HL-60 (cell line): ENCODE measurements around the gene HLCS.

Experiments used
- CTCF ChIP-seq: IDR thresholded peaks from one replicate; pipeline ENCODE4 v1.5.1; 2011; ENCODE audit warnings: low read length, control low read depth, inconsistent platforms; ENCODE audit not compliant: insufficient read depth
- GABPA ChIP-seq: IDR thresholded peaks from 2 replicates; pipeline ENCODE4 v1.6.1; 2012; ENCODE audit warnings: low read depth
- POLR2AphosphoS5 ChIP-seq: IDR thresholded peaks from 2 replicates; pipeline ENCODE4 v1.6.1; 2012; ENCODE audit warnings: low read depth
- TF ChIP-seq, protein P1 (sequence below): IDR thresholded peaks from 2 replicates; pipeline ENCODE4 v1.6.1; 2012; ENCODE audit warnings: low read depth; ENCODE audit not compliant: insufficient replicate concordance

- no peak for TF ChIP-seq CTCF
- TF ChIP-seq, protein P1, sequence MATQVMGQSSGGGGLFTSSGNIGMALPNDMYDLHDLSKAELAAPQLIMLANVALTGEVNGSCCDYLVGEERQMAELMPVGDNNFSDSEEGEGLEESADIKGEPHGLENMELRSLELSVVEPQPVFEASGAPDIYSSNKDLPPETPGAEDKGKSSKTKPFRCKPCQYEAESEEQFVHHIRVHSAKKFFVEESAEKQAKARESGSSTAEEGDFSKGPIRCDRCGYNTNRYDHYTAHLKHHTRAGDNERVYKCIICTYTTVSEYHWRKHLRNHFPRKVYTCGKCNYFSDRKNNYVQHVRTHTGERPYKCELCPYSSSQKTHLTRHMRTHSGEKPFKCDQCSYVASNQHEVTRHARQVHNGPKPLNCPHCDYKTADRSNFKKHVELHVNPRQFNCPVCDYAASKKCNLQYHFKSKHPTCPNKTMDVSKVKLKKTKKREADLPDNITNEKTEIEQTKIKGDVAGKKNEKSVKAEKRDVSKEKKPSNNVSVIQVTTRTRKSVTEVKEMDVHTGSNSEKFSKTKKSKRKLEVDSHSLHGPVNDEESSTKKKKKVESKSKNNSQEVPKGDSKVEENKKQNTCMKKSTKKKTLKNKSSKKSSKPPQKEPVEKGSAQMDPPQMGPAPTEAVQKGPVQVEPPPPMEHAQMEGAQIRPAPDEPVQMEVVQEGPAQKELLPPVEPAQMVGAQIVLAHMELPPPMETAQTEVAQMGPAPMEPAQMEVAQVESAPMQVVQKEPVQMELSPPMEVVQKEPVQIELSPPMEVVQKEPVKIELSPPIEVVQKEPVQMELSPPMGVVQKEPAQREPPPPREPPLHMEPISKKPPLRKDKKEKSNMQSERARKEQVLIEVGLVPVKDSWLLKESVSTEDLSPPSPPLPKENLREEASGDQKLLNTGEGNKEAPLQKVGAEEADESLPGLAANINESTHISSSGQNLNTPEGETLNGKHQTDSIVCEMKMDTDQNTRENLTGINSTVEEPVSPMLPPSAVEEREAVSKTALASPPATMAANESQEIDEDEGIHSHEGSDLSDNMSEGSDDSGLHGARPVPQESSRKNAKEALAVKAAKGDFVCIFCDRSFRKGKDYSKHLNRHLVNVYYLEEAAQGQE, result no peak
- no peak for TF ChIP-seq GABPA
- no peak for TF ChIP-seq POLR2AphosphoS5
Observed at GRCh38 chr21:36839735-36840134, 126.7 kb downstream of the HLCS start.
